Esophagus muscularis mucosa (tissue), 4 donors: Measurements from ENCODE around the gene TRRAP. TPM values are rescaled to one million over a fixed set of nuclear protein-coding genes. Genes with fewer than 3 reads are reported as not detected.

Source experiments
- DNase-seq: peaks from one replicate; pipeline ENCODE4 v3.0.0-alpha.2; 2017; ENCODE audit errors: extremely low spot score
- H3K27ac ChIP-seq, 4 donors: fragments of 200-600 bp; sonication (generic); replicated peaks in 1 of 4; 1 replicate in 3 of 4; 2 replicates in 1 of 4; pipeline ENCODE4 v1.5.1; 2016 to 2019; ENCODE audit warnings: mild to moderate bottlenecking in 1 of 4
- H3K27me3 ChIP-seq, 4 donors: fragments of 200-600 bp; sonication (generic); one replicate each; pipeline versions ENCODE4 v1.5.1 to v1.6.0; 2016 to 2019
- H3K36me3 ChIP-seq, 4 donors: fragments of 200-600 bp; sonication (generic); one replicate each; pipeline ENCODE4 v1.5.1; 2016 to 2019
- H3K4me1 ChIP-seq, 4 donors: fragments of 200-600 bp; sonication (generic); one replicate each; pipeline ENCODE4 v1.5.1; 2016 to 2019
- H3K4me3 ChIP-seq, 4 donors: fragments of 200-600 bp; sonication (generic); 1 replicate in 2 of 4; 2 replicates in 2 of 4; pipeline ENCODE4 v1.5.1; 2016 to 2019; ENCODE audit warnings: mild to moderate bottlenecking in 4 of 4, moderate library complexity in 1 of 4
- H3K9me3 ChIP-seq, 4 donors: fragments of 200-600 bp; sonication (generic); 1 replicate in 3 of 4; 2 replicates in 1 of 4; pipeline ENCODE4 v1.5.1; 2016 to 2019
- CTCF ChIP-seq, 3 experiments: fragments of 200-600 bp in 2 of 3; fragments of 450-650 bp in 1 of 3; sonication (generic) in 2 of 3; IDR thresholded peaks; one replicate each; pipeline ENCODE4 v1.5.1; 2017 to 2019; ENCODE audit warnings: antibody characterized with exemption in 3 of 3, mild to moderate bottlenecking in 2 of 3, moderate library complexity in 1 of 3
- EP300 ChIP-seq: sonication (generic); formaldehyde crosslinking; IDR thresholded peaks from one replicate; pipeline ENCODE4 v1.6.1; 2017; ENCODE audit warnings: antibody characterized with exemption
- POLR2A ChIP-seq: fragments of 450-650 bp; IDR thresholded peaks from one replicate; pipeline ENCODE4 v1.6.1; 2017; ENCODE audit warnings: antibody characterized with exemption, moderate library complexity, mild to moderate bottlenecking, low read depth
- POLR2AphosphoS5 ChIP-seq, 2 donors: sonication (generic); formaldehyde crosslinking; IDR thresholded peaks; one replicate each; pipeline ENCODE4 v1.6.1; 2017; ENCODE audit warnings: antibody characterized with exemption in 2 of 2
- WGBS: methylation state at CpG from one replicate; pipeline ENCODE4 v1.1.5; 2018; 5-methylcytosine and 5-hydroxymethylcytosine counted together
- intact Hi-C: fragments of 100-400 bp; cut with DNase I; formaldehyde crosslinking; loops from one replicate; pipeline ENCODE4 v1.15.1; 2023
- total RNA-seq, 4 donors: library from RNA; depleted of rRNA; stranded (reverse); fragments of >200 nt; gene quantifications; one replicate each; pipeline versions ENCODE4 v1.1.0 to v1.2.1, GENCODE V29; 2016

TRRAP gene
- total RNA-seq, 4 donors from 2014 or later: 22.9 to 38.0 (median 29.7) TPM

GRCh38 chr7:98990356-98990755 is 112.0 kb downstream of the TRRAP start:
- Histone ChIP-seq H3K27me3 (no peaks in the 10 kb centered on the region), H3K4me3 (no peak overlapping the region), H3K9me3 (no peaks in the 10 kb centered on the region), H3K27ac (no peak overlapping the region), H3K4me1 (no peaks in the 10 kb centered on the region), H3K36me3 (peaks cover 85 to 100% (median 93%) of the 10 kb centered on the region in 4 donors)
- intact Hi-C loops: no loop called here
- TF ChIP-seq POLR2A: no peak
- TF ChIP-seq POLR2AphosphoS5 (IDR thresholded peaks at IDR 0.05): no peak
- TF ChIP-seq CTCF (IDR thresholded peaks at IDR 0.05): no peak
- no peak for TF ChIP-seq EP300
- no peak for DNase-seq
- WGBS: 92% methylated on average over 6 of the region's 6 CpGs

GRCh38 chr7:98991141-98991540 is 112.8 kb downstream of the TRRAP start:
- DNase-seq: no peak
- Histone ChIP-seq H3K27ac (no peak overlapping the region), H3K27me3 (no peaks in the 10 kb centered on the region), H3K9me3 (no peaks in the 10 kb centered on the region), H3K36me3 (peaks cover 78 to 100% (median 92%) of the 10 kb centered on the region in 4 donors), H3K4me1 (peaks cover 0 to under 1% (median under 1%) of the 10 kb centered on the region in 4 donors), H3K4me3 (no peak overlapping the region)
- no peak for TF ChIP-seq EP300
- TF ChIP-seq POLR2AphosphoS5 (IDR thresholded peaks at IDR 0.05): no peak
- no peak for TF ChIP-seq POLR2A
- no peak for TF ChIP-seq CTCF (IDR thresholded peaks at IDR 0.05)
- intact Hi-C loops: no loop called here
- WGBS: 89% methylated on average over 14 of the region's 14 CpGs

- TF ChIP-seq POLR2A (no peak), CTCF (IDR thresholded peaks at IDR 0.05) (no peak), POLR2AphosphoS5 (IDR thresholded peaks at IDR 0.05) (no peak), EP300 (no peak)
- Histone ChIP-seq H3K27ac (no peak overlapping the region), H3K4me3 (no peak overlapping the region), H3K4me1 (peaks cover 0 to 10% (median 4%) of the 10 kb centered on the region in 4 donors), H3K9me3 (no peaks in the 10 kb centered on the region), H3K36me3 (peaks cover 73 to 100% (median 88%) of the 10 kb centered on the region in 4 donors), H3K27me3 (no peaks in the 10 kb centered on the region)
- intact Hi-C loops: no loop called here
- no peak for DNase-seq
- 64% methylated on average over 16 of the region's 16 CpGs for WGBS
Measured at GRCh38 chr7:98992076-98992475, 113.7 kb downstream of the TRRAP start.

- Histone ChIP-seq H3K9me3 (no peaks in the 10 kb centered on the region), H3K4me1 (peaks cover 0 to 20% (median 10%) of the 10 kb centered on the region in 4 donors), H3K36me3 (peaks cover 61 to 98% (median 81%) of the 10 kb centered on the region in 4 donors), H3K27ac (no peak overlapping the region), H3K4me3 (no peak overlapping the region), H3K27me3 (no peaks in the 10 kb centered on the region)
- TF ChIP-seq CTCF (IDR thresholded peaks at IDR 0.05): no peak
- WGBS: 90% methylated on average over 31 of the region's 32 CpGs
- DNase-seq: no peak
- intact Hi-C loops: no loop called here
Measured at GRCh38 chr7:98993024-98993897, 114.9 kb downstream of the TRRAP start.
